Epithelial cell of proximal tubule (primary cell): ENCODE results near the gene POU2AF1. TPM values are rescaled to one million over a fixed set of nuclear protein-coding genes. Genes with fewer than 3 reads are reported as not detected.

Experiments used
- DNase-seq: peaks from one replicate; pipeline ENCODE4 v3.0.0-alpha.2; 2011; ENCODE audit warnings: low read depth
- H3K4me3 ChIP-seq: 2 replicates; pipeline ENCODE4 v1.5.1; 2011; ENCODE audit warnings: low read depth, mild to moderate bottlenecking, low read length
- total RNA-seq: library from RNA; depleted of rRNA; stranded (reverse); fragments of >200 nt; gene quantifications from 2 replicates; pipeline ENCODE4 v1.2.3, GENCODE V29; 2015
- TF ChIP-seq, protein P1 (sequence below): conservative IDR thresholded peaks from 2 replicates; pipeline ENCODE4 v1.5.1; 2012; ENCODE audit warnings: low read depth, mild to moderate bottlenecking, low read length

POU2AF1 gene
- total RNA-seq, 1 donor from 2014 or later, result not detected

DNA sequence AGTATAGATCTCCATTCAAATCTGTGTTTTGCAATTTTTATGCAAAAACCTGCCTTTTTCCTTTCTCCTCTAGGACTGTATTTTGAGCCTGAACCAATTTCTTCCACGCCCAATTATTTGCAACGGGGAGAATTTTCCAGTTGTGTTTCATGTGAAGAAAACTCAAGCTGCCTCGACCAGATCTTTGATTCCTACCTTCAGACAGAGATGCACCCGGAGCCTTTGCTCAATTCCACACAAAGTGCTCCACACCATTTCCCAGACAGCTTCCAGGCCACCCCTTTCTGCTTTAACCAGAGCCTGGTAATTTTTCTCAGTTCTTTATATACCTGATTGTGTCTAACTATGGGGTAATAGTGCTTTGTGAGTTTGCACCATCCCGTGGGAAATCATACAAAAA is 72.8 kb downstream of the POU2AF1 start:
- TF ChIP-seq, protein P1, sequence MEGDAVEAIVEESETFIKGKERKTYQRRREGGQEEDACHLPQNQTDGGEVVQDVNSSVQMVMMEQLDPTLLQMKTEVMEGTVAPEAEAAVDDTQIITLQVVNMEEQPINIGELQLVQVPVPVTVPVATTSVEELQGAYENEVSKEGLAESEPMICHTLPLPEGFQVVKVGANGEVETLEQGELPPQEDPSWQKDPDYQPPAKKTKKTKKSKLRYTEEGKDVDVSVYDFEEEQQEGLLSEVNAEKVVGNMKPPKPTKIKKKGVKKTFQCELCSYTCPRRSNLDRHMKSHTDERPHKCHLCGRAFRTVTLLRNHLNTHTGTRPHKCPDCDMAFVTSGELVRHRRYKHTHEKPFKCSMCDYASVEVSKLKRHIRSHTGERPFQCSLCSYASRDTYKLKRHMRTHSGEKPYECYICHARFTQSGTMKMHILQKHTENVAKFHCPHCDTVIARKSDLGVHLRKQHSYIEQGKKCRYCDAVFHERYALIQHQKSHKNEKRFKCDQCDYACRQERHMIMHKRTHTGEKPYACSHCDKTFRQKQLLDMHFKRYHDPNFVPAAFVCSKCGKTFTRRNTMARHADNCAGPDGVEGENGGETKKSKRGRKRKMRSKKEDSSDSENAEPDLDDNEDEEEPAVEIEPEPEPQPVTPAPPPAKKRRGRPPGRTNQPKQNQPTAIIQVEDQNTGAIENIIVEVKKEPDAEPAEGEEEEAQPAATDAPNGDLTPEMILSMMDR, result no peak
- H3K4me3 ChIP-seq, result no peak overlapping the region
- DNase-seq, result no peak

DNA sequence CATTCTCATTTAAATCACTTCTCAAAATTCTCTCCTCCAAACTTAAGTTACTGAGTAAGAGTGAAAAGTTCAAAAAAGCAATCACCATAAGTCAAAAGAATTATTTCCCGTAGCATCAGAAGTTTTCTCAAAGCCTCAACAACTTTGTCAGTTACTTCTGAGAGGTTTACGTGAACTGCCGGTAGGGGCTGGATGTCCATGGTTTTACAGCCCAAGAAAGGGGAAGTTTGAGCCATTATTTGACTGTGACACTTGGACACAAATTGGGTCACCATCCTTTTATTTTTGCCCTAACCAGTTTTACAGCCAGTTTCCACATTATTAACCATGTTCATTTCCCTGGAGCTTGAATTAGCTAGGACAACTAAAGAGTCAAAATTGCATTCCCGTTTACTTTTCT is 73.2 kb downstream of the POU2AF1 start:
- DNase-seq, result no peak
- TF ChIP-seq, protein P1, result no peak
- no peak overlapping the region for H3K4me3 ChIP-seq

DNA sequence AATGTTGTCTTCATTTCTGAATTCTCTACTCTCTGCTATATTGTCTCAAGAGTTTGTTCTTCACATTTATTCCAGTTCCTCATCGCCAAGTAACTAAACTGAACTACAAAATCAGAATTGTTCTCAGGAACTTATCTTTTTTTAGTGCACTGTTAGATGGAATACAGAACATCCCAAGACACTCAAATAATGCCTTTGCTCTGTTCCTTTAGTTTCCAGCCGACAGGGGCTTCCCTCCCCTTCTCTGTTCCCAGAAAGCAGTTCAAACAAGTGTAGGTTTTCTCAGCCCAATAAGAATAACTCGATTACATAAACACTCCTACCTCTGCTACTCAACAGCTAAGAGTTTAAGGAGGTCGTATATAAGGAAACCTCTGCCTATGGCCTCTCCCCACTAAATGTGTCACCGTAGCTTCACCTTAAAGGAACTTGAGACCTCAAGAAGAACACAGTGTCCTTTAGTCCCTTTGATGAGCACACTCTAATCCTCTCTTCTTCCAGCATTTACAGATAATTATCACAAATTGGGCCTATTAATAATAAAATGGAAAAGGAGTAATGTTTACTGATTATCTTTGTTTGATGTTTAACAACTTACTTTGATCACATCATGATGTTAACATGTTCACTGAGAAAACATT is 73.8 kb downstream of the POU2AF1 start:
- no peak overlapping the region for H3K4me3 ChIP-seq
- TF ChIP-seq, protein P1, result no peak
- DNase-seq, result no peak

DNA sequence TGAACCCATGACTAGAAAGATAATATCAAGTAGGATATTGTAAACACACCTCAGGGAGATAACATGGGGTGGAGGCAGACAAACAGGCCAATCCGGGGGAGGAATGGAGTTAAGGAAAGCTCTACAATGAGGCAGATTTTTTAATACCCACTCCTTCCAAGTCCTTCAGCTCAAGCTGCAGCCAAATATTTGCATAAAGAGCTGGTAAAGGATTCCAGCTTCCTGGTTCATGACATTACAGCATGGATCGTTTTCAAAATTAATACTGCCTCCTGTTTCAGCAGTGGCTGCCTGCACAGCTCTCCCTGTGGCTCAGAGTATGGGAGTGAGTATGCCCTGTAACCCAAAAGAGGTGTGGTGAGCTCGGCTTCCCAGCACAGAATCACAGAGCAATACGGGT is 75.6 kb downstream of the POU2AF1 start:
- H3K4me3 ChIP-seq, result no peak overlapping the region
- no peak for DNase-seq
- TF ChIP-seq, protein P1, result no peak

DNA sequence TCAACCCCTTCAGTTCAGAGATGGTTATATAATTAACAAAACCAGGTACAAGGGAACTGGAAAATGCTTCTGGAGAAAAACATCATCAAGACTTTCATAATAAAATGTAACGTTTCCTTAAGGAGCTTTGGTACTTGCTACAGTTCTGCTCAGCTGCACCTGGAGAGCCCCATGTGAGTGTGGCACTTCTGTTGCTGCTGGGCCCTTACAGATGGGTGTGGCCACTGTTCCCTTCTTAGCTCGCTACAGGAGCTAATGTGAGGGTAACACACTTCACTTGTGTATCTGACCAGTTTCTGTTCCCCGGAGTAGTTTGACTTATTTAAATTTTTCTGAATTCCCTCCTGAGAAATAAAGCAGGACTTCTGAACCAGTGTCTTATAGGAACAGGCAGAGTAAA is 76.8 kb downstream of the POU2AF1 start:
- H3K4me3 ChIP-seq, result no peak overlapping the region
- no peak for DNase-seq
- TF ChIP-seq, protein P1, result no peak

Other genes starting within 250 kb of the POU2AF1 start
- not detected in 2 replicates for gene POU2AF2, start 133.6 kb downstream of the POU2AF1 start, total RNA-seq
- gene POU2AF3, start 80.7 kb downstream of the POU2AF1 start, total RNA-seq, result 0.69 TPM in 1 of 2 replicates, not detected in the other
- gene BTG4, start 133.1 kb upstream of the POU2AF1 start, total RNA-seq, result 0.22 TPM in 1 of 2 replicates, not detected in the other
- gene HOATZ, start 135.5 kb upstream of the POU2AF1 start, total RNA-seq, result not detected in 2 replicates
- gene LAYN, start 161.4 kb upstream of the POU2AF1 start, total RNA-seq, result 20.8 and 34.7 TPM in 2 replicates
- 7.1 and 8.1 TPM in 2 replicates for gene SIK2, start 223.2 kb upstream of the POU2AF1 start, total RNA-seq